PC-3 (cell line): ENCODE measurements around the gene RALGPS1.

Experiments
- EZH2 ChIP-seq: fragments of 300-600 bp; sonication (generic); IDR thresholded peaks from one replicate; pipeline ENCODE4 v1.6.1; 2017; ENCODE audit warnings: antibody characterized with exemption, mild to moderate bottlenecking, low read length; ENCODE audit not compliant: unreplicated experiment
- EZH2phosphoT487 ChIP-seq: fragments of 300-600 bp; sonication (generic); IDR thresholded peaks from 2 replicates; pipeline ENCODE4 v1.6.1; 2018; ENCODE audit warnings: mild to moderate bottlenecking, antibody characterized with exemption, low read length, borderline replicate concordance
- TF ChIP-seq, protein P1 (sequence below): fragments of 300-600 bp; sonication (generic); conservative IDR thresholded peaks from 2 replicates; pipeline ENCODE4 v1.5.1; 2017; ENCODE audit warnings: antibody characterized with exemption, low read depth, mild to moderate bottlenecking, low read length

DNA sequence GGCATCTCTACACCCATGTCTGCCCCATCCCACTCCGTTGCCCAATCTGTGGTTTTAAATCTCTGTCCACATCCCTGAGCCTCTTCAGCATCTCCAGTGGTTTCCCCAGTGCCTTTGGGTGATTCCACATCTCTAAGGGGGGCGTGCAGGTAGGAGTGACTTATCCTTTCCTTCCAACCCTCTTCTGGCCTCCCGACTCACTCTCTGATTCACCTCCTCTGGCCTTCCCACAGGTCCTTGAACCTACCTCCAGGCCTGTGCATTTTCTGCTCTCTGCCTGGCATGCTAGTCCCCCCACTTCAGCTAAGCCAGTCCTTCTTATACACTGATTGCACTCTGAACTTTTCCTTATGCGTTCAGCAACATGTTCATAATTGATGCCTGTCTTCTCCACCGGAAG lies 99.0 kb downstream of the RALGPS1 start:
- TF ChIP-seq EZH2 (no peak), EZH2phosphoT487 (no peak)
- TF ChIP-seq, protein P1, sequence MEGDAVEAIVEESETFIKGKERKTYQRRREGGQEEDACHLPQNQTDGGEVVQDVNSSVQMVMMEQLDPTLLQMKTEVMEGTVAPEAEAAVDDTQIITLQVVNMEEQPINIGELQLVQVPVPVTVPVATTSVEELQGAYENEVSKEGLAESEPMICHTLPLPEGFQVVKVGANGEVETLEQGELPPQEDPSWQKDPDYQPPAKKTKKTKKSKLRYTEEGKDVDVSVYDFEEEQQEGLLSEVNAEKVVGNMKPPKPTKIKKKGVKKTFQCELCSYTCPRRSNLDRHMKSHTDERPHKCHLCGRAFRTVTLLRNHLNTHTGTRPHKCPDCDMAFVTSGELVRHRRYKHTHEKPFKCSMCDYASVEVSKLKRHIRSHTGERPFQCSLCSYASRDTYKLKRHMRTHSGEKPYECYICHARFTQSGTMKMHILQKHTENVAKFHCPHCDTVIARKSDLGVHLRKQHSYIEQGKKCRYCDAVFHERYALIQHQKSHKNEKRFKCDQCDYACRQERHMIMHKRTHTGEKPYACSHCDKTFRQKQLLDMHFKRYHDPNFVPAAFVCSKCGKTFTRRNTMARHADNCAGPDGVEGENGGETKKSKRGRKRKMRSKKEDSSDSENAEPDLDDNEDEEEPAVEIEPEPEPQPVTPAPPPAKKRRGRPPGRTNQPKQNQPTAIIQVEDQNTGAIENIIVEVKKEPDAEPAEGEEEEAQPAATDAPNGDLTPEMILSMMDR = no peak
